Chondrocyte (in vitro differentiated cells): ENCODE results near the gene WIPF1. TPM values are rescaled to one million over a fixed set of nuclear protein-coding genes. Genes with fewer than 3 reads are reported as not detected.

Source experiments
- DNase-seq: peaks from one replicate; pipeline ENCODE4 v3.0.0; 2021; ENCODE audit warnings: mixed read lengths, low spot score
- H3K27ac Mint-ChIP-seq: one replicate; pipeline ENCODE4 v1.8.0; 2021; ENCODE audit warnings: mild to moderate bottlenecking, moderate library complexity, mixed read lengths; ENCODE audit not compliant: unreplicated experiment
- H3K27me3 Mint-ChIP-seq: 2 replicates; pipeline ENCODE4 v1.8.0; 2021; ENCODE audit warnings: low read depth, mixed read lengths
- H3K36me3 Mint-ChIP-seq: 2 replicates; pipeline ENCODE4 v1.8.0; 2021; ENCODE audit warnings: low read depth, mixed read lengths
- H3K4me1 Mint-ChIP-seq: 2 replicates; pipeline ENCODE4 v1.8.0; 2021; ENCODE audit warnings: low read depth, mild to moderate bottlenecking, mixed read lengths
- H3K4me3 Mint-ChIP-seq: one replicate; pipeline ENCODE4 v1.8.0; 2021; ENCODE audit warnings: mild to moderate bottlenecking, moderate library complexity, mixed read lengths; ENCODE audit not compliant: unreplicated experiment
- H3K9me3 Mint-ChIP-seq: 2 replicates; pipeline ENCODE4 v1.8.0; 2021; ENCODE audit warnings: low read depth, mixed read lengths
- CTCF ChIP-seq: fragments of 200-600 bp; sonication (generic); IDR thresholded peaks from 2 replicates; pipeline ENCODE4 v1.5.0; 2021; ENCODE audit warnings: antibody characterized with exemption, mild to moderate bottlenecking, moderate library complexity
- total RNA-seq: library from RNA; stranded (reverse); gene quantifications from 3 replicates; pipeline ENCODE4 v1.2.1, GENCODE V29; 2021

Gene WIPF1
- total RNA-seq, 1 donor from 2014 or later: 60.0 TPM

DNA sequence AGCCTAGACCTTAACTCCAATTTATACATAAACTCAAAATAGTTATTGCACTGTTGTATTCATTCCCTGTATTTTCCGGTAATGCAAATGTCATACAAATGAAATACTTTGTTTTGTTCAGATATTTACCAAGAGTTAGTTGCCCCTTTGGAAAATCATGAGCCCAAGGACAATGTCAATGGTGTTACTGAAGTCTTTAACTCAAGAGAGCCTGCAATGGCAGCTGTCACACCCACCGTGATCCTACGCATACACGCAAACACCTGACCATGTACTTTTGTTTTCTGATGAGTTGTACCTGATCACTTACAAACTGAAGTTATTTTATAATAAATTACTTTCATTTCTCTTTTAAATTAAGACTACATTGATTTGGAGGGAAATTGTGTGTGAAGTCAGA is 11.7 kb upstream of the WIPF1 start:
- peaks cover 51% of the 10 kb centered on the region for H3K4me1 Mint-ChIP-seq
- DNase-seq: no peak
- H3K36me3 Mint-ChIP-seq: peaks cover 2% of the 10 kb centered on the region
- H3K27me3 Mint-ChIP-seq: no peaks in the 10 kb centered on the region
- H3K4me3 Mint-ChIP-seq: no peak overlapping the region
- H3K27ac Mint-ChIP-seq: no peak overlapping the region
- H3K9me3 Mint-ChIP-seq: no peaks in the 10 kb centered on the region
- TF ChIP-seq CTCF: no peak

- Mint-ChIP-seq H3K27me3 (no peaks in the 10 kb centered on the region), H3K4me1 (peaks cover 47% of the 10 kb centered on the region), H3K27ac (no peak overlapping the region), H3K4me3 (no peak overlapping the region), H3K36me3 (peaks cover 2% of the 10 kb centered on the region), H3K9me3 (no peaks in the 10 kb centered on the region)
- no peak for DNase-seq
- no peak for TF ChIP-seq CTCF
Observed at GRCh38 chr2:174608866-174609214, 11.2 kb upstream of the WIPF1 start.

DNA sequence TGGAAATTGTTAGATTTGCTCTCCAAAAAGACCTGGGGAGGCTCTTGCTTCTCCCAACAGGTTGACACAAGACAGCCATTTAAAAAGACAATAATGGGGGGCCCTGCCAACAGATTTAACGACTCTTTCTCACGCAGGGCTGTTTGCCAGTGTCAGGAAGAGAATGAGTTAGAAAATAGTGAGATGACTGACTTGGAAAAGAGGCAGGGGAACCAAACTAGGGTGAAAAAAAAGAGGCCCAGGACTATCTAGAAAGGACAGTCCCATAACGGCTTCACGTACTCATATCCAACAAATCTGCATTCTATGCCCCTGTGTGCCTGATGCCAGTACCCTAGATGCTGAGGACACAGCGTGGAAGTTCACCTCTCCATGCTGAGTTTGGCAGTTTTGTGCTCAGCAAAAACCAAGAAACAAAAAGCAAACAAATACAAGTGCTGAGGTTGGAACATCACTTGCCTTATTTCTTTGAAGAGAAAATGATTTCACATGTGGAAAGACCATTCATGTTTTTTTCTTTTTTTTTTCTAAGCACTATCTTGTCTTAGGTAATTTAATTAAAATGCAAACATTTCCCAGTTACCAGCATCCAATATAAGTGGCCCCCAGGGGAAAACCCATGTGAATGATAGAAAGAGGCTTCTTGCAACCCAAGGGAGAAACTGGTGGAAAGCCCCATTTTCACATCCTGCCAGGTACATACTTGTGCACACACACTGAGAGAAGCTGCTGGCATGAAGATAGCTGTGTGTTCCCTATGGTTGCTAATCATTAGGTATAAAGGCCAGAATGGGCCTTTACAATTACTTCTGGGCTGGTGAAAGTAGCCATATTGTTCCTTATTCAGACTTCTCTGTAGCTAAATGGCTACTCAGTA is 10.6 kb upstream of the WIPF1 start:
- Mint-ChIP-seq H3K36me3 (peaks cover 2% of the 10 kb centered on the region), H3K9me3 (no peaks in the 10 kb centered on the region), H3K4me1 (peaks cover 44% of the 10 kb centered on the region), H3K27ac (no peak overlapping the region), H3K4me3 (no peak overlapping the region), H3K27me3 (no peaks in the 10 kb centered on the region)
- TF ChIP-seq CTCF: no peak
- DNase-seq: no peak

GRCh38 chr2:174607584-174607983 is 10.0 kb upstream of the WIPF1 start:
- no peaks in the 10 kb centered on the region for H3K27me3 Mint-ChIP-seq
- no peak overlapping the region for H3K4me3 Mint-ChIP-seq
- no peak for TF ChIP-seq CTCF
- peaks cover 2% of the 10 kb centered on the region for H3K36me3 Mint-ChIP-seq
- H3K4me1 Mint-ChIP-seq: peaks cover 46% of the 10 kb centered on the region
- no peak for DNase-seq
- peak overlapping the region; percentile 67 for H3K27ac Mint-ChIP-seq
- no peaks in the 10 kb centered on the region for H3K9me3 Mint-ChIP-seq

GRCh38 chr2:174606336-174606735 is 8.7 kb upstream of the WIPF1 start:
- peaks cover 46% of the 10 kb centered on the region for H3K4me1 Mint-ChIP-seq
- no peaks in the 10 kb centered on the region for H3K27me3 Mint-ChIP-seq
- H3K4me3 Mint-ChIP-seq: no peak overlapping the region
- no peak for TF ChIP-seq CTCF
- no peaks in the 10 kb centered on the region for H3K9me3 Mint-ChIP-seq
- peaks cover 2% of the 10 kb centered on the region for H3K36me3 Mint-ChIP-seq
- peak overlapping the region; percentile 84 for H3K27ac Mint-ChIP-seq
- no peak for DNase-seq
